ENCODE data around the gene MAPK10. TPM values are rescaled to one million over a fixed set of nuclear protein-coding genes. Genes with fewer than 3 reads are reported as not detected.

MAPK10 gene
- total and polyA plus RNA-seq, 9 of the 15 experiments (the other 6 are each of a cell fraction or from before 2014, with no cell fraction given), result 0.10 to 0.53 (median 0.18) TPM; not detected in 4

- TF ChIP-seq CHD7 (IDR thresholded peaks at IDR 0.05; ENCODE audit: low read depth, low read length) (no peak), GABPB1 (CRISPR knock-in tag; IDR thresholded peaks at IDR 0.05) (no peak), HBP1 (CRISPR knock-in tag; IDR thresholded peaks at IDR 0.05) (no peak)
These were observed 33.5 kb downstream of the MAPK10 start (continued) for GRCh38 chr4:86326400-86326799.
